GM12891 (cell line): ENCODE data around the gene MRPL43.

ENCODE experiments used
- POLR2A ChIP-seq: IDR thresholded peaks from 2 replicates; pipeline ENCODE4 v1.6.1; 2011; ENCODE audit warnings: low read depth, low read length, control low read depth
- POLR2AphosphoS5 ChIP-seq: IDR thresholded peaks from 2 replicates; pipeline ENCODE4 v1.6.1; 2011; ENCODE audit warnings: low read depth, low read length, control low read depth

- TF ChIP-seq POLR2A: no peak
- no peak for TF ChIP-seq POLR2AphosphoS5
These were observed 32.1 kb upstream of the MRPL43 start for GRCh38 chr10:101019440-101019703.
